NCI-H146 treated with DMSO at 0.1 percent for 48 hours (cell line): ENCODE data around the gene FHIT.

Source experiments
- DNase-seq: peaks from one replicate; lab custom pipeline; 2025; ENCODE audit not compliant: unreplicated experiment; lab: John Stamatoyannopoulos, UW

The FHIT gene

GRCh38 chr3:60652829-60653228, 598.4 kb downstream of the FHIT start:
- no peak for DNase-seq

- no peak for DNase-seq
Observed at GRCh38 chr3:60651799-60652198, 599.5 kb downstream of the FHIT start.

GRCh38 chr3:60650171-60650570, 601.1 kb downstream of the FHIT start:
- no peak for DNase-seq

- no peak for DNase-seq
Observed at GRCh38 chr3:60645801-60646200, 605.5 kb downstream of the FHIT start.

- DNase-seq, result no peak
Observed at GRCh38 chr3:60643831-60644230, 607.4 kb downstream of the FHIT start.

GRCh38 chr3:60641354-60641753, 609.9 kb downstream of the FHIT start:
- no peak for DNase-seq

- no peak for DNase-seq
Observed at GRCh38 chr3:60636846-60637245, 614.4 kb downstream of the FHIT start.

GRCh38 chr3:60633644-60634043, 617.6 kb downstream of the FHIT start:
- no peak for DNase-seq

- DNase-seq, result no peak
Observed at GRCh38 chr3:60631509-60631908, 619.7 kb downstream of the FHIT start.

GRCh38 chr3:60630953-60631352, 620.3 kb downstream of the FHIT start:
- DNase-seq, result no peak

- DNase-seq, result no peak
Observed at GRCh38 chr3:60629816-60630215, 621.4 kb downstream of the FHIT start.

- no peak for DNase-seq
Observed at GRCh38 chr3:60622349-60622748, 628.9 kb downstream of the FHIT start.

- no peak for DNase-seq
Observed at GRCh38 chr3:60617188-60617587, 634.1 kb downstream of the FHIT start.

GRCh38 chr3:60613769-60614303, 637.4 kb downstream of the FHIT start:
- DNase-seq, result no peak

- DNase-seq, result no peak
Observed at GRCh38 chr3:60610441-60611112, 640.7 kb downstream of the FHIT start.

- DNase-seq, result no peak
Observed at GRCh38 chr3:60609446-60609845, 641.8 kb downstream of the FHIT start.

GRCh38 chr3:60603860-60604259, 647.4 kb downstream of the FHIT start:
- no peak for DNase-seq

GRCh38 chr3:60600848-60601247, 650.4 kb downstream of the FHIT start:
- no peak for DNase-seq

- no peak for DNase-seq
Observed at GRCh38 chr3:60599586-60599985, 651.7 kb downstream of the FHIT start.

- DNase-seq, result no peak
Observed at GRCh38 chr3:60598671-60599070, 652.6 kb downstream of the FHIT start.

- no peak for DNase-seq
Observed at GRCh38 chr3:60594025-60594424, 657.2 kb downstream of the FHIT start.

- no peak for DNase-seq
Observed at GRCh38 chr3:60591267-60591666, 660.0 kb downstream of the FHIT start.

- DNase-seq, result no peak
Observed at GRCh38 chr3:60588806-60589205, 662.4 kb downstream of the FHIT start.
